Amygdala (tissue), 56 donors: ENCODE data around the gene CMTR1.

Source experiments
- DNase-seq, 56 donors: peaks; one replicate each; lab custom pipeline; 2025; lab: John Stamatoyannopoulos, UW

CMTR1 gene

GRCh38 chr6:37506479-37506878 is 73.5 kb downstream of the CMTR1 start:
- no peak for DNase-seq

GRCh38 chr6:37507077-37507476 is 74.1 kb downstream of the CMTR1 start:
- no peak for DNase-seq

GRCh38 chr6:37507690-37508421 is 74.8 kb downstream of the CMTR1 start:
- no peak for DNase-seq

GRCh38 chr6:37511201-37511600 is 78.2 kb downstream of the CMTR1 start:
- no peak for DNase-seq

- DNase-seq, result no peak
Measured at GRCh38 chr6:37511910-37512399, 78.9 kb downstream of the CMTR1 start.

- DNase-seq, result no peak
Measured at GRCh38 chr6:37512400-37513011, 79.5 kb downstream of the CMTR1 start.

- no peak for DNase-seq
Measured at GRCh38 chr6:37513155-37513554, 80.1 kb downstream of the CMTR1 start.

GRCh38 chr6:37513576-37513975 is 80.6 kb downstream of the CMTR1 start:
- no peak for DNase-seq

- DNase-seq, result no peak
Measured at GRCh38 chr6:37514321-37514771, 81.3 kb downstream of the CMTR1 start.

GRCh38 chr6:37514837-37515236 is 81.8 kb downstream of the CMTR1 start:
- DNase-seq, result peak in 8 of 56 donors; percentile 12 to 44 (median 20)

GRCh38 chr6:37515712-37516075 is 82.7 kb downstream of the CMTR1 start:
- DNase-seq, result no peak

GRCh38 chr6:37516076-37516919 is 83.3 kb downstream of the CMTR1 start:
- peak in 44 of 56 donors; percentile 6 to 74 (median 42) for DNase-seq

- no peak for DNase-seq
Measured at GRCh38 chr6:37516920-37517405, 83.9 kb downstream of the CMTR1 start.

GRCh38 chr6:37517411-37517812 is 84.4 kb downstream of the CMTR1 start:
- no peak for DNase-seq

- no peak for DNase-seq
Measured at GRCh38 chr6:37518116-37518515, 85.1 kb downstream of the CMTR1 start.

GRCh38 chr6:37519461-37519860 is 86.4 kb downstream of the CMTR1 start:
- DNase-seq, result no peak

GRCh38 chr6:37520926-37521325 is 87.9 kb downstream of the CMTR1 start:
- no peak for DNase-seq

- DNase-seq, result no peak
Measured at GRCh38 chr6:37521674-37522073, 88.7 kb downstream of the CMTR1 start.

GRCh38 chr6:37522836-37523235 is 89.8 kb downstream of the CMTR1 start:
- no peak for DNase-seq

- DNase-seq, result no peak
Measured at GRCh38 chr6:37523412-37523811, 90.4 kb downstream of the CMTR1 start.
